D721Med (cell line): Measurements from ENCODE around the gene BCL2L11.

Experiments
- DNase-seq: peaks from one replicate; pipeline ENCODE4 v3.0.0; 2011; ENCODE audit warnings: low spot score; ENCODE audit not compliant: insufficient read length
- FAIRE-seq: peaks from 2 replicates; lab custom pipeline; 2011; peaks lifted over from hg19 to GRCh38; lab: Jason Lieb, UNC
- CTCF ChIP-seq: IDR thresholded peaks from 2 replicates; pipeline ENCODE4 v1.5.1; 2012; ENCODE audit warnings: mild to moderate bottlenecking, control low read depth; ENCODE audit not compliant: insufficient read depth; ENCODE audit errors: missing control alignments

Gene BCL2L11

GRCh38 chr2:111201214-111201613, 80.5 kb downstream of the BCL2L11 start:
- no peak for TF ChIP-seq CTCF
- no peak for DNase-seq
- no peak for FAIRE-seq

GRCh38 chr2:111202266-111203040, 81.7 kb downstream of the BCL2L11 start:
- FAIRE-seq (no peak), DNase-seq (no peak)
- no peak for TF ChIP-seq CTCF

GRCh38 chr2:111204706-111205105, 84.0 kb downstream of the BCL2L11 start:
- FAIRE-seq (no peak), DNase-seq (no peak)
- TF ChIP-seq CTCF: no peak

- DNase-seq (no peak), FAIRE-seq (no peak)
- no peak for TF ChIP-seq CTCF
Observed at GRCh38 chr2:111205774-111206173, 85.1 kb downstream of the BCL2L11 start.

GRCh38 chr2:111207851-111208250, 87.1 kb downstream of the BCL2L11 start:
- no peak for TF ChIP-seq CTCF
- DNase-seq (no peak), FAIRE-seq (no peak)

GRCh38 chr2:111208639-111209038, 87.9 kb downstream of the BCL2L11 start:
- no peak for TF ChIP-seq CTCF
- DNase-seq (no peak), FAIRE-seq (no peak)

GRCh38 chr2:111209045-111209514, 88.4 kb downstream of the BCL2L11 start:
- no peak for TF ChIP-seq CTCF
- DNase-seq (no peak), FAIRE-seq (no peak)
